ENCODE measurements around the gene TCF19.

DNA sequence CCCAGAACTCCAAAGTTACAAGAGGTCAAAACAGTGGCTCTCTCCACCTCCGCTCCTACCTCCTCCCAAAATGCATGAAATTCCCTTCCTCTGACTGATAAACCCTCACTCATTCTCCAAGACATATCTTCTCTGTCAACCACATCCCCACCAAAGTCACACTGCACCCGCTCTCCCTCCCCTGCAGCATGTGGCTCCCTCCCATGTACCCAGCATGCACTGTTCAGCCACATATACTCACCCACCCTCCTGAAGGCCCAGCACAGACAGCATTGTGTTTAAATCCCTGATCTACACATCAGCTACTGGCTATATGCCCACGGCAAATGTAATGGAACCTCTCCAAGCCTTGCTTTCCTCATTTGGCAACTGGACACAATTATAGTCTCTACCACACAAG lies 17.6 kb downstream of the TCF19 start:
- TF ChIP-seq POLR2AphosphoS5 (IDR thresholded peaks at IDR 0.05) (no peak), POLR2A (IDR thresholded peaks at IDR 0.05) (no peak), EP300 (IDR thresholded peaks at IDR 0.05) (no peak)
- TF ChIP-seq, protein P1, sequence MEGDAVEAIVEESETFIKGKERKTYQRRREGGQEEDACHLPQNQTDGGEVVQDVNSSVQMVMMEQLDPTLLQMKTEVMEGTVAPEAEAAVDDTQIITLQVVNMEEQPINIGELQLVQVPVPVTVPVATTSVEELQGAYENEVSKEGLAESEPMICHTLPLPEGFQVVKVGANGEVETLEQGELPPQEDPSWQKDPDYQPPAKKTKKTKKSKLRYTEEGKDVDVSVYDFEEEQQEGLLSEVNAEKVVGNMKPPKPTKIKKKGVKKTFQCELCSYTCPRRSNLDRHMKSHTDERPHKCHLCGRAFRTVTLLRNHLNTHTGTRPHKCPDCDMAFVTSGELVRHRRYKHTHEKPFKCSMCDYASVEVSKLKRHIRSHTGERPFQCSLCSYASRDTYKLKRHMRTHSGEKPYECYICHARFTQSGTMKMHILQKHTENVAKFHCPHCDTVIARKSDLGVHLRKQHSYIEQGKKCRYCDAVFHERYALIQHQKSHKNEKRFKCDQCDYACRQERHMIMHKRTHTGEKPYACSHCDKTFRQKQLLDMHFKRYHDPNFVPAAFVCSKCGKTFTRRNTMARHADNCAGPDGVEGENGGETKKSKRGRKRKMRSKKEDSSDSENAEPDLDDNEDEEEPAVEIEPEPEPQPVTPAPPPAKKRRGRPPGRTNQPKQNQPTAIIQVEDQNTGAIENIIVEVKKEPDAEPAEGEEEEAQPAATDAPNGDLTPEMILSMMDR (IDR thresholded peaks at IDR 0.05) = no peak

Data from upper lobe of left lung (tissue), 4 donors.